NCI-H1105 (cell line): ENCODE data around the gene GNB5.

Experiments used
- DNase-seq: peaks from one replicate; lab custom pipeline; 2025; lab: John Stamatoyannopoulos, UW

GNB5 gene

DNA sequence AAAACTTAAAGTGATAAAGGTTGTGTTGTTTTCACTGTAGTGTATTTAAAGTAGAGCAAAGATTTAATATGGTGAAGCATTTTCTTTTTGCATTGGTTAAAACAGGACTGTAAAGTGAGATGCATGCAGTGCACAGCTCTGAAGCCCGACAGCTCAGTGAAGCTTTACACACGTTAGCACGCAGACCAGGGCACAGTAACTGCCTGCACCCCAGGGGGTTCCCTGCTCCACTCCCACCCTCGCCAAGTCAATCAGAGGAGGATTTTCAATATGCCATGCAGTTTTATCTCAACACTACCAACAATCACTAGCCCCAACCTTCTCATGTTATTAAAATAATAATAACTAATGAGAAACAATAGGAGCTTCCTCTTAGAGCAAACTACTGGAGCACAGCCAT, 50.5 kb downstream of the GNB5 start:
- no peak for DNase-seq

DNA sequence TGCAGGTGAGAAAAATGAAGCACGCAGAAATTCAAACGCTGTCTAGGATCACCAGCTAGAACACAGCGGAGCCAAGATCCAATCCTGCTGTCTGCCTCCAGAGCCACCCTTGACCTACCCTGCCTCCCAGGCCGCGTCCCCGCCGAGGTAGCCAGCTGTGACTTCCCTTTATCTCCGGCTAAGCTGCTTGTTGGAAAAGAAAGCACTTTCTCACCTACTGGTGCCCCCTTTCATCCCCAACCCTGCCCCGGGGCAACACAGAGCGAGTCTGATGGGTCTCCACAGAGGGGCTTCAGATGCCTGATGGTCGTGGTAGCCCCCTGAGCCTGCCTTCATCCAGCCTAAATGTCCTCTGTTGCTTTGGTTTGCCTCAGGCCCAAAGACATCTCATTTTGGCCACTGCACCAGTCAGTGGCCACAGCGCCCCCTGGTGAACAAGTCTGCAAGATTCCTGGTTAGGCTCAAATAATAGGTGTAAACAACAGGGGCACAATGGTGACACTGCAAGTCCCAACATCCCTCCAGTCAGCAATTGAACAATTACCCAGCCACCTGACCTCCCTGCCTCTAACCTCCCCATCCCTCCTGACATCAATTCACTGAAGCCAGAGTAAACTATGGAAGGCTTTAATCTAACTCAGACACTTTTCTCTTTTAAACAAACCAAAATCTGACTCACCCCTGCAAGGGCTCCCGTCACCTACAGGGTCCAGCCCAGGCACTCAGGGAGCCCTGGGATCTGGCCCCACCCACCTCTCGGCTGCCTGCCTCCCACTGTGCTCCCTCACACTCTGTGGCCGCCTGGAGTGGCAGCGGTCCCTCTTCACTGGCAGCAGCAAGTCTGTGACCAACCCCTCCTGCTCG, 51.4 kb downstream of the GNB5 start:
- no peak for DNase-seq

GRCh38 chr15:52137432-52138357, 53.5 kb downstream of the GNB5 start:
- no peak for DNase-seq

- DNase-seq = no peak
Measured at GRCh38 chr15:52136442-52136980, 54.7 kb downstream of the GNB5 start.

DNA sequence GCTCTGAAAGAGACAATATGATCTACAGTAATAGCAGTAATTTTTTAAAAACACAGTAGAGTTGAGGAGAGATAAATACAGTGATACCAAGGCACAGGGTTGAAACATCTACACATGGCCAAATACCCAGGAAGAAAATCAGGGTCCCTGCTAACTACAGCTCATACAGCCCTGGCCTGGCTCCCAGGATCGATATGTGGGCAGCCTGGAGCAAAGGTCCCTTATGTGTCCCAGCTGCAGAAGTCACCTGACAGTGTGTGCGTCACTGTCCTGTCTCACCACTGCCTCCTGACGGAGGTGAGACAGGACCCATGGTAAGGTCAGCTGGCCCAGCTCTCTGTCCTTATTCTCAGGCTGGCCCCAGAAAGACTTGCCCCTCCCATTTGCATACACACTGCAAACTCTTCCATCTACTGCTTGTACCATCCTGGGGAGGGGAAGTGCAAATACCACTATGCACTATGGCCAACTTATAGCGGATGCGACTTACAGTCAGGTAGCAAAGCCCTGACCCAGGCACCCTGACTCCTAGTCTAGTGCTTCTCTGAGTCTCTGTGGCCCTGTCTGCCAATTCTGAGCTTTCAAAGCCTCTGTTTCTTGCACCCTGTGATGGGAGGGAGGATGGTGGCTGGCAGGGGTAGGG, 56.6 kb downstream of the GNB5 start:
- DNase-seq = no peak

DNA sequence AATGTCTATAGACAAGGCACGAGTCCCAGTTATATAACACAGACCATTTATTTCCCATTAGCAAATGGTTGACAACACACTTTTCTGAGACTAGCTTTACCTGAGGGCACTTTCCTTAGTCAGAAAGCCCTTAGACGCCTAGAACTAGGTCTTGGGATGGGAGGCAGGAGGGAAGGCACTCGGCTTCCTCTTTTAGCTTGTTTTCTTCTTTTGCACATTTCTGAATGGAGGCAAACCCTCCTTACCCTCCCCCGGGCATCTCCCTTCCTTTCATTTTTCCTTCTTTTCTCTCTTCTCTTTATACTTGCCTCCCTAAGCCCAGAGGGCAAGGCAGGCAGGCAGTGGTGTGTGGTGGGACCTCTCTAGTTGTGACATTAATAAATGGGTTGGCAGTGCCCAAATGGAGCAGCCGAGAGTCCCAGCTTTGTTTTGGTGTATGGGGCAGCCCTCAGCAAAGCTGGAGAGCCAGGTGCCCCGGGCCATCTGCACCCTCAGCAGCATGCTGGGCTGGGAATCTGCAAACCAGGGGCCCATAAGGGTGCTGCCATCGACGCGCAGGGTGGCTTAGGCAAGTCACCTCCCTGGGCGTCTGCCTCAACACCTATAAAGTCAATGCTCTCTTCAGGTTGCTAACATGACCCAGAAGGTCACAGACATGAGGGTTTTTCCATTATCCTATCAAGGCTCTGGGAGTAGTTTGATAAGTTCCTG, 57.5 kb downstream of the GNB5 start:
- no peak for DNase-seq

GRCh38 chr15:52132066-52132465, 59.1 kb downstream of the GNB5 start:
- no peak for DNase-seq

- DNase-seq = no peak
Measured at GRCh38 chr15:52128568-52128967, 62.6 kb downstream of the GNB5 start.

GRCh38 chr15:52124270-52124880, 66.8 kb downstream of the GNB5 start:
- DNase-seq = no peak

DNA sequence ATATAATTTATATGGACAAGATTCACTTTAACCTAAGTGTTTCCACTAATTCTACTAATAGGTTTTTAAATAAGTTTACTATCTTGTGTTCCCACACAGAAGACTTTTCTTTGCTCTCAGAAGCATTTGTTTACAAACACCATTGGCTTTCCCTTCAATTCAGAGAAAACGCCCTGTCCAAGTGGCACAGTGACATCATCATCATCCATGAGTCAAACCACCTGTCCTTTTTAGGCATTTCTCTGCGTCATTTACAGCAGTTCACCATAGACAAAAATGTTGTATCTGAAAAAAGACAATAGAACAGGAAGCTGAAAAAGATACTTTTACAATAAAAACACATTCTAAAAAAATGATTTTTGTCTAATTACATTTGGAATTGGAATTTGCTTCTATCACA, 69.3 kb downstream of the GNB5 start:
- DNase-seq = no peak

DNA sequence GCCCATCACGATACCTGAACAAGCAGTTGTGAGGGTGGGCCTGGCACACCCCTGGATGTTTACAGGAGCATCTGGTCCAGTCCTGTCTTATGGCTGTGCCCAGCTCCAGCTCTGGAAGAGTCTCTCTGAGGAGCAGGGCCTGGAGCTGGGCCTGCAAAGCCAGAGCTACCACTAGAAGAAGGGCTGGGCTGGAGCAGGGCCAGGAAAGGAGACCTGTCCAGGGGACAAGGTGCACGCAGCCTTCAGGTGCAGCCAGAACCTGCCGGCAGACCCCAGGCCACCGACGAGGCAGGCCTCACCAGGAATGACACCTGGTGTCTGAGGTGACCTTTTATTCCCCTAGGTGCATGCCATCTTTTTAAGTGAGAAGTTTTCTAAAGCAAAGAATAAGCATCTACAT, 70.2 kb downstream of the GNB5 start:
- no peak for DNase-seq

GRCh38 chr15:52120488-52120887, 70.7 kb downstream of the GNB5 start:
- no peak for DNase-seq

GRCh38 chr15:52118969-52119749, 72.0 kb downstream of the GNB5 start:
- DNase-seq = no peak

GRCh38 chr15:52117549-52117948, 73.6 kb downstream of the GNB5 start:
- DNase-seq = no peak

DNA sequence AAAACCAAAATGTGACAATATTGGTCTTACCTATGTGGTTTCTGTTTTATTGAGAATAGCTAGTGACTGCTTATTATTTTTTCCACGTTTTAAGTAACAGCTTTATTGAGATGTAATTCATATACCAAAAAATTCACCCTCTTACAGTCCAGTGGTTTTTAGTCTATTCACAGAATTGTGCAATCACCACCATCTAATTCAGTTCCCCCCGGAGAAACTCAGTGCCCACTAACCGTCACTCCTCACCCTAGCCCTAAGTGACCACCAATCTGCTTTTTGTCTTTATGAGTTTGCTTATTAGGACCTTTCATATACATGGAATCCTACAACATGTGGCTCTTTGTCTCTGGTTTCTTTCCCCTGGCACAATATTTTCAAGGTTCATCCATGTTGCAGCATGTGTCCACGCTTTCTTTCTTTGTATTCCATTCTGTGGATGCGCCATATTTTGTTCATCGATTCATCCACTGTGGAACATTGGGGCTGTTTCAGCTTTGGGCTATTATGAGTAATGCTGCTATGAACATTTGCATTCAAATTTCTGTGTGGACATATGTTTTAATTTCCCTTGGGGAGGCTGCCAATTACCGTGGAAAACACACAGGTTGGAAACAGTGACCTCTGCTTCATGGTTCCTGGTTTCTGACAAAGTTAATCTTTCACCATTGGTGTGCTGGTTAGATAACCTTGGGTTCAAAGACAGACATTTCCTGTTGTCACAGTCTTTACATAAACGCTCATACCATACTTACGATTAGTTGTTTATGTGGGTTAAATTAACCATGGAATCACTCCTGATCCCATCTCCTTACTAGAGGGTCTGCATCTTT, 75.4 kb downstream of the GNB5 start:
- no peak for DNase-seq

- no peak for DNase-seq
Measured at GRCh38 chr15:52114261-52115055, 76.7 kb downstream of the GNB5 start.

DNA sequence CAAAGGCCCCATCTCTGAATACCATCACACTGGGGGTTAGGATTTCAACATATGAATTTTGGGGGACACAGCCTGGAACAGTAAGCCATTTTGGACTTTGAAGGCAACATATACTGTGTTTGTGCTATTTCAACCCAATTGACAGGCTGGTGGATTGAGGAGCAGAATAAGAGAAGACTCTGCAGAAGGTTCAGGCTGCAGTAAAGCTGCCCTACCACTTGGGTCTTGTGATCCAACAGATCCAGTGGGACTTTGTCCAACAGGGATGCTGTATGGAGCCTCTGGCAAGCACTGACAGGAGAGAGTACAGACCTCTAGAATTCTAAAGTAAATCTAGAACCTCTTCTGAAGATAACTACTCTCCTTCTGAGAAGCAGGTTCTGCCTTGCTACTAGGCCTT, 77.5 kb downstream of the GNB5 start:
- DNase-seq = no peak

DNA sequence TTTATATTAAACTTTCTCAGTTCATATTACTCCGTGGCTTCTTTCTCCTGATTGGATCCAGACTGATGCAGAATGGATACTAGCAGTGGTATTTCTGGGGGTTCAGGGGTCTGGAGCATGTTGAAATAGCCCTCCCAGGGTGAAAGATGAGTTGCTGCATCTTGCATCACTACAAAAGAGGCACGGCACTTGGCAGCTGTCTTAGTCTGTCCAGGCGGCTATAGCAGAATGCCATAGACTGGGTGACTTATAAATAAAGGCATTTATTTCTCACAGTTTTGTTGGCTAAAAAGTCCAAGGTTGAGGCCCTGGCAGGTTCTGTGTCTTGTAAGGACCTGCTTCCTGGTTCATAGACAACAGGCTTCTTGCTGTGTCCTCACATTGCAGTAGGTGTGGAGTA, 78.0 kb downstream of the GNB5 start:
- no peak for DNase-seq
